Central memory CD4-positive, alpha-beta T cell (primary cell): Measurements from ENCODE around the gene VPS41.
"Not testable (repeated sequence)": the region's sequence is repeated elsewhere in the genome, so short reads cannot be mapped to it uniquely, and the experiment has no call there.

Experiments
- DNase-seq: peaks from one replicate; pipeline ENCODE4 v3.0.0; 2022
- total RNA-seq, 3 experiments: gene quantifications; one replicate each; lab custom pipeline; 2026; lab: John Stamatoyannopoulos, UW

The VPS41 gene
- total RNA-seq: 59.0 to 73.6 (median 71.4) reads per million in 3 experiments

DNA sequence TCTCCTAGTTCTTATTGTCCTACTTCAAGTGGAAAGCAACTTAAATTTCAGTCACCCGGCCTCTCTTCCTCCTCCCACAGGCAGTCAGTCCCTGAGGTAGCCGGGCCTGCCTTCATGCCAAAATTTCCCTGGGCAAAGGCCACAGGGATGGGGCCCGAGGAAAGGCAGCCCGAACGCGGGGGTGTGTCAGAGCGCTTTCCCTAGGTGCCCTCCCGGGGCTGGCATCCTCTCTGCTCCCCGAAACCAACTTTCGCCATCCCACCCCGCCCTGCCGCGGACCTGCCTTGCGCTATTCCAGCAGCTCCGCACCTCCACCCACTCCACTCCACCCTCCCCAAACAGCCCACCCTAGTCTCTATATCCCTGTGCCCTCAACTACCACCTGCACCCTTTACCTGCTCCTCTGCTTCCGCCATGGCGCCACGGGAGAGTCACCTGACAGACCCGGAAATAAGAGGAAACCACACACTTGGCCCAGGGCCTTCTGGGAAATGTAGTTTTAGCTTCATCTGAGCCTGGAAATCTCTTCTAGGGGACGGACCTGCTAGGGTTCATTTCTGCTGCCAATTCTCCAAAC, at the start of gene VPS41:
Gene VPS41, minus strand, starts transcription at position 433 of the 577 bp plus-strand sequence. Its CDS starts 17 bp downstream, at position 416.
- peak; percentile 83 for DNase-seq

DNA sequence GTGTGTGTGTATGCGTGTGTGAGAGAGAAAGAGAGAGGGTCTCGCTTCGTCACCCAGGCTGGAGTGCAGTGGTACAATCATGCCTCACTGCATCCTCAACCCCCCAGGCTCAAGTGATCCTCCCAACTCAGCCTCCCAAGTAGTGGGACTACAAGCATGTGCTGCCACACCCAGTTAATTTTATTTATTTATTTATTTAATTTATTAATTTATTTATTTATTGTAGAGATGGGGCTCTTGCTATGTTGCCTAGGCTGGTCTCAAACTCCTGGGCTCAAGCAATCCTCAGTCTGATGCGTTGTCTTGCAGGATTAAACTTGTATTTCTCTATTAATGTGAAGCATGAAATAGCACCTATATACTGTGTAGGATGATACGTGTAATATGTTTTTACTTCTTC, 46.9 kb upstream of the VPS41 start:
- no peak for DNase-seq

DNA sequence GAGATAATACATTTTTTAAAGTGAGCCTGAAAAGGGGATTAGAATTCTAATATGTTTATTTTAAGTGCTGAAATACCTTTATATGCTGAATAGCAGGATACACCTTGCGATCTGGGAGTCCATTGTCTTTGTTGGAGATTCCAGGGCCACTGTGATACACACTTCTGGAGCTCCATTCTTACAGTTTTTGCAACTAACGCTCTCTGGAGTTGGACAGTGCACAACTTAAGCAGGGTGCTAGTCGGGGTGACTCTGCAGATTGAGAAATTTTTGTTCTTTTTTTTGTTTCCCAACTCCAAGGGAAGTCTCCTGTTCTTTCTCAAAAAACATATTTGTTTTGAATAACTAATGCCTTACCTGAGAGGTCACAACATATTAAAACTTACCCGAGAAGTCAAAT, 45.0 kb upstream of the VPS41 start:
- DNase-seq: no peak

DNA sequence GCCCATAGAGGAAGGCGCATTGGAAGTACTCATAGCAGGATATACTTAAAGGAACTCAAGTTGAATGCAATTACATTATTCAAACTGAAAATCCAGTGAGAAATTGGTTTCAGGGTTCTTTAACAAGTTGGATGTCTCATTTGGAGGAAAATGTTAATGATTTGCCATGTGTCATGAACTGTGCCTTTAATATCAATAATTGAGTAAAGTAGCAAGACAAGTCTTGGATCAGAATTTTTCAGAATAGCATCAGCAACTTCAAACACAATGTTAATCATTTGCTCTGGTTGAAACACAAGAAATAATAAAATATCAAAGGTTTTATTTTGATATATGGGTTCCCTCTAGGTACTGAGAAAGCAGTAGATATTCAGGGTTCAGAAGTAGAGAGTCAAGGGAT, 44.2 kb upstream of the VPS41 start:
- no peak for DNase-seq

DNA sequence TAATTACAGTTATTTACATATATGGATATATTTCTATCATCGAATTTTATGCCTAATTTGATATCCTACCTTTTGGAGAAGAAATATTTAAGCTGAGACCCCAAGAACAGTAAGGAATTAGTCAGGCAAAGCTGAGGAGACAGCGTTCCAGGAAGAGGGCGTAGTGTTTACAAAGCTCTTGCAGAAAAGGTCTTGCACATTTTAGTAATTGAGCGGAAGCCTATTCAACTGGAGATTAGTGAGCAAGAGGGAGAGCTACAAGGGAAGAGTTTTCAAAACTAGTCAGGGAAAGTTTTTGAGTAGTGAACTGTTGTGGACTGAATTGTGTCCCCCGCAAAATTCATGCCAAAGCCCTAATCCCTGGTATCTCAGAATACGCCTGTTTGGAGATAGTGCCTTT, 42.2 kb upstream of the VPS41 start:
- DNase-seq: no peak

DNA sequence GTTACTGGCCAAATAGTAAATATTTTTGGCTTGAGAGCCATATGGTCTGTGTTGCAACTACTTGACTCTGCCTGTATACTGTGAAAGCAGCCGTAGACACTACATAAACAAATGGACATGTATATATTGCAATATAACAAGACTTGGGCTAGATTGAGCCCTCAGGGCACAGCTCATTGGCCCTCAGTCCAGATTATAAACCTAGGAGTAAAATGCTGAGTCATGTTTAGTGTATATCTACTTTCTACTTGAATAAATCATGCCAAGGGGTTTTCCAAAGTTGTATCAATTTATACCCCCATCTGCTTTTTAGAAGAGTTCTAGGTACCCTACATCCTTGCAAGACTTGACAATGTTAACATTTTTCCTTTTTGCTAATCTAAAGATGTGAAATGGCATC, 41.3 kb upstream of the VPS41 start:
- no peak for DNase-seq

DNA sequence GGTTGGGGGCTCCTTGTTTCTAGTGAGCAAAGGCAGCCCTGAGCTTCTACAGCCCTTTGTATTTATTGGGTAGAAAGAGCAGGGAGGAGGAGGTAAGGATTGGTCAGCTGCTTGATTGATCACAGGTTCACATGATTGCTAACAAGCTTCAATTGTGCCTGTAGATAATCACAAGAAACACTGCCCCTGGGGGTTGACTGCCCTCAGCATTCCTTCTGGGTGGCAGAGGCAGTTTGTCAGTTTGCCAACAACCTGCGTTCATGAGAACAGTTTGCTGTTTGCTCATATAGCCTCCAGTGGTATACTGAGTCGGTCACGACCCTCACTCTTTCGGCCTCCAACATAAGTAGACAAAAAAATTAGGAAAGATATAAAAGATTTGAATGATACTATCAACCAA, 38.5 kb upstream of the VPS41 start:
- DNase-seq: not testable (repeated sequence)

DNA sequence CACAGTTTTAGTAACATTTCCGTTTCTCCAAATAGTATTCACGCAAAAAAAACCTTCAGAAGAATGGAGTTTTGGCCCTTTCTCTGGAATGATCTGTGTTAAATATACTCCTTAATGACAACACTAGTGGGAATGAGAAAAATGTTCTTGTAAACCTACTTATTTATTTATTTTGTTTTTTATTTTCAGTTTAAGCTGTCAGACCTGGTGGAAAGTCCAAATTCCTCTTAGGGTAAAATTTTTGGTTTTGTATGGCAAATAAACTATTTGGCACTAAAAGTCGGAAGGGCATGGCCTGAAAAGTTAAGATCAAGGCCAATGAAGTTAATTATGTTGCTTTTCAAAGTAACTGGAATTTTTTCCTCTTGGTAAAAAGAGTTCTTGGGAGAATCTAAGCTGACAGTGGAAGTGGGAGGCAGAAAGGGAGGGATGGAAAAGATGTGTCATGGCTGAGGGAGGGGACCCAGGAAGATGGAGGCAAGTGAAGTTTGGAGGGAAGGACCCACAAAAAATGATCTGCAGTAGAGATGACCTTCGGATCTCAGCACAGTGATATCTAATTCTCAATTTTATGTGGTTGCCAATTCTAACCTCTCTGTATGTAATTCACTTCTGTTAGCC, 33.5 kb upstream of the VPS41 start:
- DNase-seq: no peak

DNA sequence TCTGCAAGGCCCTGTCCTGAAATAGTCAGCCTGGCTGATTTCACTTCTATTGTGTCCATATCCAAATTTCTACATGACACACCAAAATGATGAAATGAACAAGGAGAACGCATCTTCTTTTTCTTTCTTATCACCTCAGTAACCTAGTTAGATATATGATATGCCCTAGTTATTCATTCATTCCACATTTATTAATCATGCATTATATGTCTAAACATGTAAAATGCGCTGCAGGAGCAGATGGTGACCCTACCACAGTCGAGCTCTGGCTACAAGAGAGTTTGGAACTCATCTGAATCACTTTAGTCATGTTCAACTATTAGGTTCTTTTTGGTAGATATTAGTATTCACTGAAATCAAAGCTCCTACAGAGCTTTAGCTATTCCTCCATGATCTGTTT, 31.8 kb upstream of the VPS41 start:
- no peak for DNase-seq

DNA sequence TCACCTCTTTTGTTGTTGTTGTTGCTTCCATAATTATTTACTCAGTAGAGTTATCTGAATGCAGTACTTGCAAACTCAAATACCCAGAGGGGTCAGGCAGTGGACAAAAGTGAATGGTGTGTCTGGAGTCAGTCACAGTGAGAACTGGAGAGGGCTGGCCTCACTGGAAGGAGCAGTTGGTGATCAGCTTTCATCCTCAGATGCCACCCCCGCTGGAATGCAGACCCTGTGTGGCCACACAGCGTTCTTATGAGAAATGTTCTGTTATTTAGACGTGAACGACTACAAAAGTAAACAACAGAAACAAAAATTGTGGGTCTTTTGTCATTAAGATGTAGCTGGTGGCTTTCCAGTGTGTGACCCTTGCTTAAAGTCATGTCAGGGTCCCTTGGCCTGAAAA, 29.6 kb upstream of the VPS41 start:
- DNase-seq: no peak

DNA sequence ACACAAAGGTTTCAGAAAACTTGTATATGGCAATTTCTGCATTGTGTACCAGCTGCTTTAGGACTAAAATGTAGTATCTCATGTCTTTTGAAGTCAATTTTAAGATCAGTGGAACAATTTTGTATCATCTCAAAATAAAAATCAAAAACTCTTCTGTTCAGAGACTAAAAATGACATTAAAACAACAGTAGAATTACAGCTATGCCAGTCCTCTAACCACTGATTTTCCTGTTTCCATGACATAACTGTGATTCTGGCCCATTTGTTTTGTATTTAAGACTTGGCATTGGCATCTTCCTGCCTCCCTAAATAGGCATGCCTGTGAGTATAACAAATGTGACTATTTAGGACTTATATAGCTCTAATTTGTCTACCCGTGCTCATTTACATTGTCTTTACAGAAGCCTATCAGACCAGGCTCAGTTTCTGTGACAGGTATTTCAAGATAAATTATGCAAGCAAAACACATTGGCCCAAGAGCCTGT, 29.1 kb upstream of the VPS41 start:
- DNase-seq: no peak

DNA sequence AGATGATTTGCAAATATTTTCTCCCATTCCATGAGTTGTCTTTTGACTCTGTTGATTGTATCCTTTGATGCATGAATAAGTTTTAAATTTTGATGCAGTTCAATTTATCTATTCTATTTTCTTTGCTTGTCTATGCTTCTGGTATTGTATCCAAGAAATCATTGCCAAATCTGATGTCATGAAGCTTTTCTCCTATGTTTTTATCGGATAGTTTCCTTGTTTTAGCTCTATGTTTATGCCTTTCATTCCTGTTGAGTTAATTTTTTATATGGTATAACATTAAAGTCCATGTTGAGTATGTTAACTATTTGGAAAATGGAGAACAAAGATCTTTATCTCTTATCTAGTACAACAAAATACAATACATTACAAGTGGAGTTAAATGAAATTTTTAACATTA, 27.6 kb upstream of the VPS41 start:
- DNase-seq: no peak

DNA sequence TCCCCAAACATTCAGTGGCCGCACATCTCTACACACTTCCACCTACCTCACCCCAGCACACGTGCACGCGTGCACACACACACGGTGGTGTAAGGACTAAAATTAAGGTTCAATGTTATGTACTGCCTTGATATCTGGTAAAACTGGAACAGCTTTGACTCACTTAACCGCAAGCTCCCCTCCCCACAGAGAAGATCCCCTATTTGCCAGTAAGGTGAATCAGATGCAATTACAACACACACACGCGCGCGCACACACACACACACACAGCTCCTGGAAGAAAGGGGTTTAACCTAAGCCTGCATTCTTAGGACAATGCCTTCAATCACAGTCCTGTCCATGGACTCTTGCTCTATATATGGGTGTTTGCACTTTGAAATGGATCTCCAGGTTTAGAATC, 25.5 kb upstream of the VPS41 start:
- no peak for DNase-seq

DNA sequence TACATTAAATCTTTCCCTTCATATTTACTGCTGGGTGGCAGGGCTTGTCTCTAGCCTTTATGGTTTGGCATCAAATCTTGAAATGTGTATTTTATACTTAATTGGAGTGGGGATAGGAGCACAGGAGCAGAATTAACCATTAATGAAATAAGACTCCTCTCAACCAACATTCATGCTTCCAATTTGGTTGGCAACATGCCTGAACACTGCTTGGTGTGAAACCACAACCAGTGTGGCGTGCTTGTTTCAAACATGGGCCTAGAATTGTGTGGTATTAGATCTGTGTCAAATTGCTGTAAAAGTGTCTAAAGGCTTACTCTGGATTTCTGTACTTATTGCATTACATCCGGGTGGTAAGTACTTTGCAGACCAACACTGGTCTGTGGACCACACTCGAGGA, 25.1 kb upstream of the VPS41 start:
- DNase-seq: no peak

DNA sequence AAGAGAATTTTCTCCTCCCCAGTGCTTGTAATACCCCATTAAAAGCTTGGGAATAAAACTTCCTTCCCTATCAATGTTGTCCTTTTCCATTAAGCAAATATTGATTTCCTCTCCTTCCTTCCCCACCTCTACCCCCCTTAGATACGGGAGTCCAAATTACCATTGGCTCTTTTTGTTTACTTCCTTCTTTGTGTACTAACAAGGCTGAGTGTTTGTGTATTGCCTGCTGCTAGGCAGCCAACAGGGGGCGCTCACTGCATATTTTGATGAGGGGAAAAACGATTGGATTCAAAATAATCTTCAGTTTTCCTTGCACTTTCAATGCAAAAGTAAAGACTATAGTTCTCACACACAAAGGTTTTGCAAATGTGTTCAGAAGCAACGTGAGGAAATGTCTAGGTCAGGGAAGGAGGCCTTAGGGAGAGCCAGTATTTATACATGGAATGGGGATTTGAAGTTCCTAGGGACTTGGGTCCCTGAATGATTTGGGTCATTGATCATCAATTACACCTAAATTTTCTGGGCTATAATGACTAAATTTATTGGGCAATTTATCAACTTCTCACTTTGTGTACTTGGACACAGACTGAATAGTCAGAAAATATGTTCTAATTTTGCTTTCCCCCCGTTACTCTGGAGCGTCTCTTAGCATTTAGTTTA, 23.6 kb upstream of the VPS41 start:
- DNase-seq: no peak

DNA sequence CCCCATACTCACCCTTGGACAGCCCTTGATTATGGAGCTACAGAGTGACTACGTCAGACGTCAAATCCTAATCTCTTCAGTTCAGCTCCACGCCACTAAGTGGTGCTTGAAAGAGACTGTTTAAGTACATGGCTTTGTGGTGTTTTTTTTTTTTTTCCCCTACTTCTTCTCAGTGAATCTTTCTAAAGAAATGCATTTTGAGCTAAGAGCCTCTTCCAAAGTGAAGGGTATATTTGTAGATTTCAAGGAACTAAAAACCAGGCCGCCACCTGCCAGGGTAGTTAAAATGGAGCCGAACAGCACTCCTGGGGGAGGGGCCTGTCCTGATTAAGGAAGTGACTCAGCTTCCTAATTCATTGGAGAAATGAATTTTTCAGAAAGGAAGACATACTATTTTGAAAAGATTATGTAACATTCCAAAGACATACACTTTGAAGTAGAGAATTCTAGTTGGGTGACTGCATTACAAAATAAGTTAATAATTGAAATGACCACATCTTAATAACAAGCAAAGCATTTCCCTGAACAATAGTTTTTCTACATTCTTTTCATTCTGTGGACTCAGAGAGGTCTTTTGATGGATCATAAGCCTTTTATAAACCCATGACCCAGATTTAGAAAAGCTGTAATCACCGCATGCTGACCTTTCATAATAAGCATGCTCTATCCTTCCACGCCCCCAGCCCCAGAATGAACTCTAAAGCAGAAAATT, 20.6 kb upstream of the VPS41 start:
- no peak for DNase-seq

DNA sequence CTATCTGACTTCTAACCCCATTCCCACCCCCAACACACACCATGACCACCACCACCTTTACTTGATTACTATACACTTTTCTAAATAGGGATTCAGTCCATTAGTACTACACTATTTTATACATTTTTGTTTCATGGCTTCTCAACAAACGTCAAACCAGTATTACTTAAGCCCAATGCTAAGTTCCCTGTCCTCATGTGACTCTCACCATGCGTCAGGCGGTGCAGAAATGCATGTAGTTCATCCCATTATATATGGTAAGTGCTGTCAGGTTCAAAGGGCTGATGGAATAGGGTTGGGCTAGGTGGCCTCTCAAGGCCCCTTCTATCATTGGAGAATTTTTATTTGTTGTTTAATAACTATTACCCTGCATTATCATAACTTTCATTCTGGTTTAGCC, 19.5 kb upstream of the VPS41 start:
- no peak for DNase-seq

DNA sequence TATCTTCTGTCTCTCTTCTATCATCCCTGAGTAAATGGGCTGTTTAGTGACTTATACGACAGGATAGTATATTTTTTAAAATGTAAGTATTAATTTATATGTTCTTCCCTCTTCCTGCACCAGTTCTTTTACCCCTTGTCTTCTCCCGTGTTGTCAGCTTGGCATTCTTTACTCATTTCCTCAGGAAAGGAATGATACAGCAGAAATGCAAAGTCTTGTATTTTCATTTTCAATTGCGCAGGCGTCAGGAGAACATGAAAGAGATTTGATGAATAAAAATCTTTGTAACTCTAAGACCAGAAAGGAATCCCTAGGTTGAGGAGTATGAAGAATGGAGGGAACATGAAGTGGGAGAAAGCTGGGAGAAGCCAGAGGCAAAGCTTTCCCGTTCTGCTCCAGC, 18.8 kb upstream of the VPS41 start:
- DNase-seq: no peak

DNA sequence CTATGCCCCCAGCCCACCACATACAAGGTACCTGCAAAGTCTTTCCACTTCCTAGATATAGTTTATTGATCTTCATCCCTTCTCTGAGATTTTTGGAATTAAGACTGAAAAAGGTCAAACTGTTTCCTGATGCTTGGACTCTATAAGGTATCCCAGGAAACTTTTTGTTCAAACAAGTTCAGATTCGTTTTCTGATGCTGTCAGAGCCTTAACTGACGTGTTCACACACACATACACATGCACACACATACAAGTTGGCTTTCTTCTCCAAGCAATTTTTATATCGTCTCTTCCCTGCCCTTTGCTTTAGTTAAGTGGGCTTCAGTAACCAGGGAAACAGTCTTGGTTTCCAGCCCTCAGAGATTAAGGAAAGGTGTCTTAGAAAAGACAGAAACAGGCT, 11.7 kb upstream of the VPS41 start:
- no peak for DNase-seq

DNA sequence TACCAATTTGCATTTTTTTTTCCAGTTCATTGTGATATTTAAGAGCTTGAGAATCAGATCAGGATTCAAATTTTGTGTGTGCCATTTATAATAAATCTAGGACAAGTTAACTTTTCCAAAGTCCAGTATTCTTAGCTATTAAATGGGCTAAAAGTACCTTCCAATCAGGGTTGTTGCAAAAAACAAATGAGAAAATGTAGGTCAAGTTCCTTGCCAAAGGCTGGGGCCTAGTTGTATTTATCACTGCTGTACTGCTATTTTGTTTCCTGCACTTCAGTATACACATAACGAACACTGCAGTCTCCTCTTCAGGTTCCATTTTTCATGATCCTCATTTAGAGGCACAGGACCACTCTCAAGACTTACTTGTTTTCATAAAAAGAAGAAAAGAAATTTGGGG, 7.4 kb upstream of the VPS41 start:
- DNase-seq: no peak

DNA sequence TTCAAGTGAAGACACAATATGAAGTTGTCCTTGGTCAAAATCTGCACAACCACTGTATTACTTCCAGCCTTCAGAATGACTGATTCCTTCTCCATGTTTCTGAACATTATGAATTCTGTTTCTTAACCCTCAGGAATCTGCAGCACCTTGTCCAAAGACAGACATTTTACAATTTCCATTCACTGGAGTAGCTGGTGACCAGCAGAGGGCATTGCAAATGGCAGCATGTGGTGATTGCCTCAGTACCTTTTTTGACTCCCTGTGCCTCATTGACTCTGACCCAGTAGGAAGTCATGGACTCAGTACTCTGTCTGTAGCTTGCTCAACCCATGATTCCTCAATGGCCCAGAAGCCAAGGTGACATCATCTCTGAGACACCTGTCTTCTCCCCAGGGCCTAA, 879 bp upstream of the VPS41 start:
- DNase-seq: no peak

DNA sequence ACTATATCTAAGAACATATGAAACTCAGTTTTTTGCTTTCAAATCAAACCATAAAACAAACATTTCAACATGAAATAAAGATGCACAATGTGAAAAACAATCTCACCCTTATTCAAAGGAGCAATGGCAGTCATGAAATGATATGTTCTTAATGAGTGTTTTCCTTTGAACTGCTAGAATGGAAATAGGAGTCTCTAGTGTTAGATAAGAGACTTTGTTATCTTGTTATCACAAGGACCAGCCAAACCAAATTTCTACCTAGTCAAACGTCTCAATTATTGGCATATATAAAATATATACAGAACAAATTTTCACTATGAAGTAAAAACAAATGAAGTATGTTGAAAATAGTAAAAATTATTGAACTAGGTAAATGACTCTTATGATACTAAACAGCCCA, 1.2 kb downstream of the VPS41 start:
- DNase-seq: no peak

DNA sequence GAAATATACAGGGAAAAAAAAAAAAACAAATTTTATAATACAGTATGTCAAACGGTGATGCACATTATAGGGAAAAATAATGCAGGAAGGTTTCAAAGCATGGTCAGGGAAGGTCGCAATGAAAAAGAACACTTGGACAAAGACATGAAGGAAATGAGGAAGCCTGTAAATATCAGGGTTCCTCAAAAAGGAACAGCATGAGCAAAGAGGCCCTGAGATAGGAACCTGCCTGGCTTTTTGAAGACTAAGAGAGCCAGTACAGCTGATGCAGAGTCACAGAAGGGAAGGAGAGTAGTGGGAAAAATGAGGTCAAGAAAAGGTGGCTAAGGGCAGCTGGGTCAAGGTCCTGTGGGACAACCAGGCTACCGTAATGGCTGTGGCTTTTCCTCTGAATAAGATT, 1.9 kb downstream of the VPS41 start:
- DNase-seq: no peak
